Hepatocyte (in vitro differentiated cells): ENCODE results near the gene GDPD4. TPM values are rescaled to one million over a fixed set of nuclear protein-coding genes. Genes with fewer than 3 reads are reported as not detected.

Source experiments
- DNase-seq: peaks from one replicate; pipeline ENCODE4 v3.0.0-alpha.2; 2016; ENCODE audit warnings: low spot score
- H2AFZ ChIP-seq: fragments of 200-600 bp; sonication (generic); 2 replicates; pipeline ENCODE4 v1.6.0; 2016; ENCODE audit warnings: antibody characterized with exemption, mild to moderate bottlenecking
- H3K27ac ChIP-seq: fragments of 200-600 bp; sonication (generic); 2 replicates; pipeline ENCODE4 v1.5.1; 2016; ENCODE audit warnings: mild to moderate bottlenecking
- H3K27me3 ChIP-seq: fragments of 200-600 bp; sonication (generic); 2 replicates; pipeline ENCODE4 v1.6.1; 2016
- H3K36me3 ChIP-seq: fragments of 200-600 bp; sonication (generic); replicated peaks from 2 replicates; pipeline ENCODE4 v1.5.1; 2016; ENCODE audit warnings: low read depth; ENCODE audit not compliant: insufficient read depth
- H3K4me1 ChIP-seq: fragments of 200-600 bp; sonication (generic); 2 replicates; pipeline ENCODE4 v1.5.1; 2016; ENCODE audit warnings: mild to moderate bottlenecking, moderate library complexity; ENCODE audit not compliant: insufficient read depth
- H3K4me2 ChIP-seq: fragments of 200-600 bp; sonication (generic); 2 replicates; pipeline ENCODE4 v1.6.0; 2016
- H3K4me3 ChIP-seq: fragments of 200-600 bp; sonication (generic); 2 replicates; pipeline ENCODE4 v1.5.1; 2016; ENCODE audit warnings: mild to moderate bottlenecking
- H3K79me2 ChIP-seq: fragments of 200-600 bp; sonication (generic); 2 replicates; pipeline ENCODE4 v1.6.0; 2017; ENCODE audit warnings: mild to moderate bottlenecking
- H3K9me2 ChIP-seq: fragments of 200-600 bp; sonication (generic); replicated peaks from 2 replicates; pipeline ENCODE4 v1.6.0; 2017; ENCODE audit warnings: mild to moderate bottlenecking; ENCODE audit not compliant: insufficient read depth
- H3K9me3 ChIP-seq: fragments of 200-600 bp; sonication (generic); 2 replicates; pipeline ENCODE4 v1.5.1; 2016; ENCODE audit warnings: low read depth, mild to moderate bottlenecking
- H4K20me1 ChIP-seq: fragments of 200-600 bp; sonication (generic); 2 replicates; pipeline ENCODE4 v1.6.0; 2016; ENCODE audit warnings: mild to moderate bottlenecking; ENCODE audit not compliant: insufficient read depth, poor library complexity, severe bottlenecking
- CTCF ChIP-seq: fragments of 200-600 bp; sonication (generic); IDR thresholded peaks from 2 replicates; pipeline ENCODE4 v1.5.1; 2016; ENCODE audit warnings: antibody characterized with exemption, mild to moderate bottlenecking; ENCODE audit not compliant: poor library complexity
- EZH2 ChIP-seq: fragments of 200-600 bp; sonication (generic); IDR thresholded peaks from 2 replicates; pipeline ENCODE4 v1.6.1; 2016; ENCODE audit warnings: antibody characterized with exemption, mild to moderate bottlenecking, borderline replicate concordance
- EZH2phosphoT487 ChIP-seq: fragments of 200-600 bp; sonication (generic); IDR thresholded peaks from one replicate; pipeline ENCODE4 v1.6.1; 2018; ENCODE audit warnings: antibody characterized with exemption, mild to moderate bottlenecking, low read depth, moderate library complexity; ENCODE audit not compliant: unreplicated experiment, severe bottlenecking
- WGBS: methylation state at CpG from one replicate; pipeline ENCODE4 v1.1.6; 2016; ENCODE audit warnings: low lambda C conversion rate; ENCODE audit errors: missing lambda C conversion rate; 5-methylcytosine and 5-hydroxymethylcytosine counted together
- polyA plus RNA-seq: library from polyadenylated mRNA; unstranded; fragments of >200 nt; fragmentation: Nextera tagmentation; extraction: Ambion mirVana; gene quantifications from 2 replicates; pipeline ENCODE4 v1.2.1, GENCODE V29; 2016
- total RNA-seq: library from RNA; depleted of rRNA; stranded (reverse); fragments of >200 nt; gene quantifications from 2 replicates; pipeline ENCODE4 v1.2.3, GENCODE V29; 2014

Gene GDPD4
- total and polyA plus RNA-seq, 2 experiments from 2014 or later, result 0.47 to 1.1 TPM

GRCh38 chr11:77198440-77198849 lies 103.0 kb downstream of the GDPD4 start:
- H3K4me2 ChIP-seq, result no peak overlapping the region
- H3K79me2 ChIP-seq, result no peaks in the 10 kb centered on the region
- H2AFZ ChIP-seq, result no peak overlapping the region
- no peaks in the 10 kb centered on the region for H3K27me3 ChIP-seq
- no peaks in the 10 kb centered on the region for H3K36me3 ChIP-seq
- no peak for DNase-seq
- no peak overlapping the region for H3K27ac ChIP-seq
- no peak for TF ChIP-seq CTCF
- no peak for TF ChIP-seq EZH2
- TF ChIP-seq EZH2phosphoT487, result no peak
- WGBS, result 83% methylated on average over 11 of the region's 11 CpGs
- no peaks in the 10 kb centered on the region for H3K4me1 ChIP-seq
- no peaks in the 10 kb centered on the region for H3K9me2 ChIP-seq
- H3K4me3 ChIP-seq, result no peak overlapping the region
- no peaks in the 10 kb centered on the region for H3K9me3 ChIP-seq
- H4K20me1 ChIP-seq, result no peaks in the 10 kb centered on the region

GRCh38 chr11:77197626-77198320 lies 103.7 kb downstream of the GDPD4 start:
- H2AFZ ChIP-seq, result no peak overlapping the region
- no peaks in the 10 kb centered on the region for H4K20me1 ChIP-seq
- no peaks in the 10 kb centered on the region for H3K9me3 ChIP-seq

GRCh38 chr11:77196961-77197360 lies 104.5 kb downstream of the GDPD4 start:
- TF ChIP-seq EZH2phosphoT487 (no peak), CTCF (no peak), EZH2 (no peak)
- Histone ChIP-seq H2AFZ (no peak overlapping the region), H3K79me2 (no peaks in the 10 kb centered on the region), H4K20me1 (no peaks in the 10 kb centered on the region), H3K36me3 (no peaks in the 10 kb centered on the region), H3K4me2 (no peak overlapping the region), H3K4me3 (no peak overlapping the region), H3K4me1 (no peaks in the 10 kb centered on the region), H3K27ac (no peak overlapping the region), H3K9me2 (no peaks in the 10 kb centered on the region), H3K9me3 (no peaks in the 10 kb centered on the region), H3K27me3 (no peaks in the 10 kb centered on the region)
- DNase-seq, result no peak
- 89% methylated on average over 8 of the region's 8 CpGs for WGBS

More at GRCh38 chr11:77197626-77198320, 103.7 kb downstream of the GDPD4 start:
- WGBS, result 96% methylated on average over 14 of the region's 14 CpGs
- TF ChIP-seq EZH2 (no peak), EZH2phosphoT487 (no peak), CTCF (no peak)
- no peaks in the 10 kb centered on the region for H3K27me3 ChIP-seq
- H3K4me1 ChIP-seq, result no peaks in the 10 kb centered on the region
- H3K27ac ChIP-seq, result no peak overlapping the region
- no peaks in the 10 kb centered on the region for H3K79me2 ChIP-seq
- DNase-seq, result no peak
- H3K4me2 ChIP-seq, result no peak overlapping the region
- no peaks in the 10 kb centered on the region for H3K9me2 ChIP-seq
- H3K4me3 ChIP-seq, result no peak overlapping the region
- H3K36me3 ChIP-seq, result no peaks in the 10 kb centered on the region
